PC-3 (cell line): ENCODE data around the gene QRICH1. TPM values are rescaled to one million over a fixed set of nuclear protein-coding genes. Genes with fewer than 3 reads are reported as not detected.

ENCODE experiments used
- ATAC-seq: fragments of 200-7000 bp; cut with Tn5 transposase; 2 replicates; pipeline ENCODE4 v1.9.1; 2020; ENCODE audit warnings: mild to moderate bottlenecking, moderate library complexity
- BruUV-seq: library from RNA; stranded (reverse); fragments of 400-500 nt; replicated peaks from 2 replicates; lab custom pipeline; 2021; lab: Mats Ljungman, UMichigan
- CTCF ChIA-PET: fragments of 300-600 bp; sonication (Branson Sonifier 250); formaldehyde crosslinking; loops from one replicate; lab custom pipeline; 2022; ENCODE audit warnings: antibody characterized with exemption; lab: Charles Lee
- POLR2A ChIA-PET: fragments of 300-600 bp; sonication (Branson Sonifier 250); formaldehyde crosslinking; loops from one replicate; lab custom pipeline; 2022; ENCODE audit warnings: antibody characterized with exemption; ENCODE audit not compliant: unreplicated experiment; lab: Charles Lee
- DNase-seq: peaks from one replicate; pipeline ENCODE4 v3.0.0-alpha.2; 2015
- H2AFZ ChIP-seq: fragments of 300-600 bp; sonication (generic); 2 replicates; pipeline ENCODE4 v1.6.0; 2016; ENCODE audit warnings: antibody characterized with exemption, low read length
- H3F3A ChIP-seq: fragments of 300-600 bp; sonication (generic); one replicate; pipeline ENCODE4 v1.6.0; 2017; ENCODE audit warnings: antibody characterized with exemption, low read length, control low read depth, mild to moderate bottlenecking; ENCODE audit not compliant: unreplicated experiment
- H3K27ac ChIP-seq: fragments of 300-600 bp; sonication (generic); 2 replicates; pipeline ENCODE4 v1.5.1; 2016; ENCODE audit warnings: mild to moderate bottlenecking, low read length
- H3K27me3 ChIP-seq: fragments of 300-600 bp; sonication (generic); 2 replicates; pipeline ENCODE4 v1.6.1; 2016; ENCODE audit warnings: low read length, mixed read lengths
- H3K36me3 ChIP-seq: fragments of 300-600 bp; sonication (generic); 2 replicates; pipeline ENCODE4 v1.6.1; 2016; ENCODE audit warnings: low read depth, mixed run types, low read length, mixed read lengths
- H3K4me1 ChIP-seq: fragments of 300-600 bp; sonication (generic); 2 replicates; pipeline ENCODE4 v1.5.1; 2016; ENCODE audit warnings: low read length; ENCODE audit not compliant: insufficient read depth
- H3K4me2 ChIP-seq: fragments of 300-600 bp; sonication (generic); 2 replicates; pipeline ENCODE4 v1.6.0; 2016; ENCODE audit warnings: low read length
- H3K4me3 ChIP-seq: fragments of 300-600 bp; sonication (generic); 2 replicates; pipeline ENCODE4 v1.5.1; 2016; ENCODE audit warnings: mild to moderate bottlenecking, low read length, mixed read lengths
- H3K79me2 ChIP-seq: fragments of 300-600 bp; sonication (generic); 2 replicates; pipeline ENCODE4 v1.6.1; 2017; ENCODE audit warnings: low read length, mixed read lengths
- H3K9ac ChIP-seq: fragments of 300-600 bp; sonication (generic); 2 replicates; pipeline ENCODE4 v1.6.0; 2016; ENCODE audit warnings: mild to moderate bottlenecking, low read length
- H3K9me2 ChIP-seq: fragments of 300-600 bp; sonication (generic); replicated peaks from 2 replicates; pipeline ENCODE4 v1.6.1; 2016; ENCODE audit warnings: mixed run types, low read length, mixed read lengths
- H3K9me3 ChIP-seq: fragments of 300-600 bp; sonication (generic); 2 replicates; pipeline ENCODE4 v1.6.1; 2016; ENCODE audit warnings: low read length, mixed read lengths
- H4K20me1 ChIP-seq: fragments of 300-600 bp; sonication (generic); 2 replicates; pipeline ENCODE4 v1.6.1; 2016; ENCODE audit warnings: low read length, mixed read lengths
- EZH2 ChIP-seq: fragments of 300-600 bp; sonication (generic); IDR thresholded peaks from one replicate; pipeline ENCODE4 v1.6.1; 2017; ENCODE audit warnings: antibody characterized with exemption, mild to moderate bottlenecking, low read length; ENCODE audit not compliant: unreplicated experiment
- EZH2phosphoT487 ChIP-seq: fragments of 300-600 bp; sonication (generic); IDR thresholded peaks from 2 replicates; pipeline ENCODE4 v1.6.1; 2018; ENCODE audit warnings: mild to moderate bottlenecking, antibody characterized with exemption, low read length, borderline replicate concordance
- intact Hi-C: fragments of 100-400 bp; cut with micrococcal nuclease; formaldehyde crosslinking; loops from 2 replicates; pipeline ENCODE4 v1.9.0; 2023
- total RNA-seq: library from RNA; depleted of rRNA; stranded (reverse); fragments of >200 nt; gene quantifications from 2 replicates; pipeline ENCODE4 v1.2.3, GENCODE V29; 2014
- TF ChIP-seq, protein P1 (sequence below): fragments of 300-600 bp; sonication (generic); conservative IDR thresholded peaks from 2 replicates; pipeline ENCODE4 v1.5.1; 2017; ENCODE audit warnings: antibody characterized with exemption, low read depth, mild to moderate bottlenecking, low read length

QRICH1 gene
- total RNA-seq, 1 experiment from 2014 or later = 90.2 TPM

- ChIA-PET CTCF (interaction anchor here (0.6 to 1.2 kb wide), 3 partner anchors 30 to 316 kb away, joined by 4 to 5 read pairs (median 4); partner anchors contain the start of gene P4HTM), POLR2A (interaction anchor here (0.7 to 3.8 kb wide), 3 partner anchors 10 to 570 kb away, joined by 3 to 51 read pairs (median 26); partner anchors contain the start of gene WDR6)
- peak overlapping the region; percentile 94 for H3K4me3 ChIP-seq
- TF ChIP-seq EZH2 (no peak), EZH2phosphoT487 (no peak)
- TF ChIP-seq, protein P1, sequence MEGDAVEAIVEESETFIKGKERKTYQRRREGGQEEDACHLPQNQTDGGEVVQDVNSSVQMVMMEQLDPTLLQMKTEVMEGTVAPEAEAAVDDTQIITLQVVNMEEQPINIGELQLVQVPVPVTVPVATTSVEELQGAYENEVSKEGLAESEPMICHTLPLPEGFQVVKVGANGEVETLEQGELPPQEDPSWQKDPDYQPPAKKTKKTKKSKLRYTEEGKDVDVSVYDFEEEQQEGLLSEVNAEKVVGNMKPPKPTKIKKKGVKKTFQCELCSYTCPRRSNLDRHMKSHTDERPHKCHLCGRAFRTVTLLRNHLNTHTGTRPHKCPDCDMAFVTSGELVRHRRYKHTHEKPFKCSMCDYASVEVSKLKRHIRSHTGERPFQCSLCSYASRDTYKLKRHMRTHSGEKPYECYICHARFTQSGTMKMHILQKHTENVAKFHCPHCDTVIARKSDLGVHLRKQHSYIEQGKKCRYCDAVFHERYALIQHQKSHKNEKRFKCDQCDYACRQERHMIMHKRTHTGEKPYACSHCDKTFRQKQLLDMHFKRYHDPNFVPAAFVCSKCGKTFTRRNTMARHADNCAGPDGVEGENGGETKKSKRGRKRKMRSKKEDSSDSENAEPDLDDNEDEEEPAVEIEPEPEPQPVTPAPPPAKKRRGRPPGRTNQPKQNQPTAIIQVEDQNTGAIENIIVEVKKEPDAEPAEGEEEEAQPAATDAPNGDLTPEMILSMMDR = no peak
- no peaks in the 10 kb centered on the region for H3K9me3 ChIP-seq
- DNase-seq = peak; percentile 49
- peaks cover 39% of the 10 kb centered on the region; the same call in 1 of the 2 replicates for H3K4me1 ChIP-seq
- H3K9ac ChIP-seq = peak overlapping the region; percentile 96
- peaks cover 50% of the 10 kb centered on the region for H3K79me2 ChIP-seq
- no peaks in the 10 kb centered on the region for H4K20me1 ChIP-seq
- no peak overlapping the region for H2AFZ ChIP-seq
- H3F3A ChIP-seq = no peaks in the 10 kb centered on the region
- H3K27ac ChIP-seq = peak overlapping the region; percentile 95
- BruUV-seq = no TSS peak
- H3K9me2 ChIP-seq = no peaks in the 10 kb centered on the region
- no peak for ATAC-seq
- peaks cover 20% of the 10 kb centered on the region for H3K36me3 ChIP-seq
- no peaks in the 10 kb centered on the region for H3K27me3 ChIP-seq
- H3K4me2 ChIP-seq = peak overlapping the region; percentile 99
- intact Hi-C loops = loop anchor here (5.0 kb wide), 1 partner anchor 72 kb away; the partner anchor contains the start of gene QRICH1
Measured at GRCh38 chr3:49019941-49020329, 73.9 kb downstream of the QRICH1 start.

- no peak for TF ChIP-seq EZH2
- TF ChIP-seq, protein P1 = no peak
- TF ChIP-seq EZH2phosphoT487 = no peak
- H3K27me3 ChIP-seq = no peaks in the 10 kb centered on the region
- peaks cover 28% of the 10 kb centered on the region; the same call in 1 of the 2 replicates for H3K4me1 ChIP-seq
- H3K27ac ChIP-seq = peak overlapping the region; percentile 56
- TSS peak; percentile 8 for BruUV-seq
- peaks cover 41% of the 10 kb centered on the region for H3K79me2 ChIP-seq
- DNase-seq = peak; percentile 27
- H3K36me3 ChIP-seq = peaks cover 17% of the 10 kb centered on the region
- no peak for ATAC-seq
- H3F3A ChIP-seq = no peaks in the 10 kb centered on the region
- no peaks in the 10 kb centered on the region for H3K9me2 ChIP-seq
- intact Hi-C loops = no loop called here
- H3K9me3 ChIP-seq = no peaks in the 10 kb centered on the region
- CTCF ChIA-PET = no interaction called here
- H3K9ac ChIP-seq = peak overlapping the region; percentile 96
- H2AFZ ChIP-seq = peak overlapping the region; percentile 86; the same call in 1 of the 2 replicates
- H3K4me2 ChIP-seq = peak overlapping the region; percentile 99
- H3K4me3 ChIP-seq = peak overlapping the region; percentile 94
- POLR2A ChIA-PET = no interaction called here
- peaks cover 4% of the 10 kb centered on the region for H4K20me1 ChIP-seq
Measured at GRCh38 chr3:49018707-49019006, 75.2 kb downstream of the QRICH1 start.
